ENCODE data around the gene AKAP7.

DNA sequence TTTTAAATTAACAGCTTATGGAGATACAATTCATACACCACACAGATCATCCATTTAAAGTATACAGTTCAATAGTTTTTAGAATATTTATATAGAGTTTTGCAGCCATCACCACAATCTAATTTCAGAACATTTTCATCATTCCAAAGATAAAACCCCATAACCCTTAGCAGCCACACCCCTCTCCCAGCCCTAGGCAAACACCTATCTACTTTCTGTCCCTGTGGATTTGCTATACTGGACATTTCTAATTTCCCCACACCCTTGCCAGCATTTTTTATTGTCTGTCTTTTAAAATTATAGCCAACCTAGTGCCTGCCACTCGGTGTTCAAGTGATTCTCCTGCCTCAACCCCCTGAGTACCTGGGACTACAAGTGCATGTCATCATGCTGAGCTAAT is 23.0 kb upstream of the AKAP7 start:
- no peak for TF ChIP-seq RAD21 (conservative IDR thresholded peaks at IDR 0.05 in 1 of 2, IDR thresholded peaks at IDR 0.05 in 1 of 2)
- TF ChIP-seq CTCF (IDR thresholded peaks at IDR 0.05), result no peak
- TF ChIP-seq KDM1A (IDR thresholded peaks at IDR 0.05; ENCODE audit: low read depth), result no peak
- no peak for TF ChIP-seq SMC3 (IDR thresholded peaks at IDR 0.05)
- no peak for TF ChIP-seq HDAC2 (IDR thresholded peaks at IDR 0.05)
- TF ChIP-seq BCL3 (IDR thresholded peaks at IDR 0.05), result no peak
- TF ChIP-seq EP300 (IDR thresholded peaks at IDR 0.05), result no peak
- no peak for TF ChIP-seq MAFK (IDR thresholded peaks at IDR 0.05; ENCODE audit: partially characterized antibody)
- TF ChIP-seq POLR2A (IDR thresholded peaks at IDR 0.05; ENCODE audit: low read length), result no peak
- no peak for TF ChIP-seq RFX5 (IDR thresholded peaks at IDR 0.05)
- TF ChIP-seq CHD2 (IDR thresholded peaks at IDR 0.05; ENCODE audit: low read length, partially characterized antibody), result no peak
- TF ChIP-seq FOSL2 (IDR thresholded peaks at IDR 0.05), result no peak
- no peak for TF ChIP-seq FOSL2 (CRISPR knock-in tag; IDR thresholded peaks at IDR 0.05)
- TF ChIP-seq JUN (IDR thresholded peaks at IDR 0.05), result no peak
